ENCODE measurements around the gene NOTUM. TPM values are rescaled to one million over a fixed set of nuclear protein-coding genes. Genes with fewer than 3 reads are reported as not detected.

Gene NOTUM
- total RNA-seq, 1 experiment from 2014 or later: not detected

- H3K36me3 ChIP-seq (ENCODE audit: low read depth): no peaks in the 10 kb centered on the region; the same call in 1 of the 2 replicates
- TF ChIP-seq CTCF (conservative IDR thresholded peaks at IDR 0.05): no peak
- TF ChIP-seq EZH2 (IDR thresholded peaks at IDR 0.05; ENCODE audit: low read depth): no peak
- peaks cover 47% of the 10 kb centered on the region for H3K4me1 ChIP-seq (replicated peaks; ENCODE audit: insufficient read depth)
- H3K27me3 ChIP-seq (ENCODE audit: insufficient read depth, low read depth): no peaks in the 10 kb centered on the region
- ChIA-PET POLR2A (ENCODE audit: unreplicated experiment) (interaction anchor here (0.7 kb wide), 1 partner anchor 946 kb away, joined by 4 read pairs; no protein-coding TSS in a partner anchor), CTCF (interaction anchor here (0.6 kb wide), 1 partner anchor 17 kb away, joined by 3 read pairs; no protein-coding TSS in a partner anchor)
- H3K4me3 ChIP-seq: no peak overlapping the region
- peaks cover 33% of the 10 kb centered on the region for H3K79me2 ChIP-seq (ENCODE audit: low read depth)
- peaks cover 52% of the 10 kb centered on the region for H3F3A ChIP-seq (ENCODE audit: insufficient read depth, low read depth)
- no peak overlapping the region for H2AFZ ChIP-seq
- H3K9me3 ChIP-seq (ENCODE audit: insufficient read depth, low read depth): no peaks in the 10 kb centered on the region
- H4K20me1 ChIP-seq (ENCODE audit: insufficient read depth): peaks cover 4% of the 10 kb centered on the region; the same call in 1 of the 2 replicates
- H3K27ac ChIP-seq: no peak overlapping the region
- intact Hi-C loops (cut with micrococcal nuclease; ENCODE audit: unreplicated experiment): no loop called here
- DNase-seq: no peak
- BruUV-seq (replicated peaks): no TSS peak
- H3K4me2 ChIP-seq: no peak overlapping the region
- no peaks in the 10 kb centered on the region for H3K9me2 ChIP-seq (ENCODE audit: insufficient read depth)
Measured at GRCh38 chr17:81914103-81914850, 46.7 kb downstream of the NOTUM start.

GRCh38 chr17:81913394-81914102 is 47.4 kb downstream of the NOTUM start:
- peaks cover 40% of the 10 kb centered on the region for H3K4me1 ChIP-seq (replicated peaks; ENCODE audit: insufficient read depth)
- POLR2A ChIA-PET (ENCODE audit: unreplicated experiment): no interaction called here
- H3K4me2 ChIP-seq: peak overlapping the region; percentile 63; the same call in 1 of the 2 replicates
- intact Hi-C loops (cut with micrococcal nuclease; ENCODE audit: unreplicated experiment): loop anchor here (2.0 kb wide), 3 partner anchors 15 to 109 kb away; partner anchors contain the start of genes CENPX and LRRC45
- CTCF ChIA-PET: interaction anchor here (0.6 to 1.3 kb wide), 4 partner anchors 16 to 354 kb away, joined by 3 read pairs; no protein-coding TSS in a partner anchor
- DNase-seq: peak in 1 of 2 experiments; percentile 27
- no peaks in the 10 kb centered on the region for H3K27me3 ChIP-seq (ENCODE audit: insufficient read depth, low read depth)
- no peaks in the 10 kb centered on the region; the same call in 1 of the 2 replicates for H3K36me3 ChIP-seq (ENCODE audit: low read depth)
- no peaks in the 10 kb centered on the region for H3K9me3 ChIP-seq (ENCODE audit: insufficient read depth, low read depth)
- peaks cover 4% of the 10 kb centered on the region; the same call in 1 of the 2 replicates for H4K20me1 ChIP-seq (ENCODE audit: insufficient read depth)
- no peaks in the 10 kb centered on the region for H3K9me2 ChIP-seq (ENCODE audit: insufficient read depth)
- H3K27ac ChIP-seq: peak overlapping the region; percentile 59
- H3F3A ChIP-seq (ENCODE audit: insufficient read depth, low read depth): peaks cover 46% of the 10 kb centered on the region
- BruUV-seq (replicated peaks): no TSS peak
- H3K79me2 ChIP-seq (ENCODE audit: low read depth): peaks cover 28% of the 10 kb centered on the region
- TF ChIP-seq CTCF (conservative IDR thresholded peaks at IDR 0.05) (no peak), EZH2 (IDR thresholded peaks at IDR 0.05; ENCODE audit: low read depth) (no peak)
- no peak overlapping the region for H3K4me3 ChIP-seq
- H2AFZ ChIP-seq: no peak overlapping the region

Measured in PC-9 (cell line).